ENCODE results near the gene HOXD11.

Gene HOXD11

GRCh38 chr2:176106581-176107539 lies at the start of gene HOXD11:
TSS of gene HOXD11 (plus strand) at chr2:176107280. CDS start at chr2:176107356, 76 bp downstream.
- peak; percentile 91 for DNase-seq

- DNase-seq: peak; percentile 37
Observed at GRCh38 chr2:176063958-176064357, 43.1 kb upstream of the HOXD11 start.

- no peak for DNase-seq
Observed at GRCh38 chr2:176066645-176067588, 40.2 kb upstream of the HOXD11 start.

DNA sequence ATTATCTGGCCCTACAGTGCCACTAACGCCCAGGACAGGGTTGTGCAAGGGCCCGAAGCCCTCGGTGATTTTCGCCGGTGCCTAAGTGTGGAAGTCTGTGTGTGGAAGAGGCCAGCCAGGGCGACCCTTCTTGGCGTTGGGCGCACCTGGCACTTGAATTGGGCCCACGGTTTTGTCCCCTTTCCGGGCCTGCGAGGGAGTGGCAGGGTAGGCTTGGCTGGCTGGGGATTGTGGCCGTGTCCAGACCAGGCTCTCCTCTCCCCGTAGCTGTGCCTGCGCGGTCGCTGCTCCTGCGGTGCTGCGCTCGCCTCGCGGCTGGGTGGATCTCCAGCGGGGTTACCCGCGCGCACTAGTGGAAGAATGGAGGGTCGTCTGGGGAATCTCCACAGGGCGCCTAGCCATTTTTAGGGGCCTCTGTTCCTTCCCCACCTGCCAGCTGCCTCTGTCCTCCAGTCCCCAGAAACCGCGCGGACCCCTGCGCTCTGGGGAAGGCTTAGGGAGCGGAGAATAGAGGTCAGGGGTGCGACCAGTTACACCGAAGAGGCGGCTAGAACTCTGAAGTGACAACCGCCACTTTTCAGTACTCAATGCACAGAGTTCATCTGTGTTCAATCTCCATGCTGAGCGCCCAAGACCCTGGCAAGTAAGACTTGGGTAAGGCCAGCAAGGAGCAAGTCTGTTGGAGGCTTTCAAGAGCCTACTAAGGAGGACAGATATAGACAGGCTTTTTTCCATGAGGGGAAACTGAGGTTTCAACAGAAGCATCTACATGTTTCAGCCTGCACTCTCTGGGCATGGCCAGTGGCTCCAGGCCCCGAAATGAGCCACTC lies 39.3 kb upstream of the HOXD11 start:
- DNase-seq: no peak

GRCh38 chr2:176068419-176068832 lies 38.7 kb upstream of the HOXD11 start:
- DNase-seq: no peak

GRCh38 chr2:176071330-176072291 lies 35.5 kb upstream of the HOXD11 start:
- DNase-seq: no peak

- DNase-seq: no peak
Observed at GRCh38 chr2:176072292-176072669, 34.8 kb upstream of the HOXD11 start.

DNA sequence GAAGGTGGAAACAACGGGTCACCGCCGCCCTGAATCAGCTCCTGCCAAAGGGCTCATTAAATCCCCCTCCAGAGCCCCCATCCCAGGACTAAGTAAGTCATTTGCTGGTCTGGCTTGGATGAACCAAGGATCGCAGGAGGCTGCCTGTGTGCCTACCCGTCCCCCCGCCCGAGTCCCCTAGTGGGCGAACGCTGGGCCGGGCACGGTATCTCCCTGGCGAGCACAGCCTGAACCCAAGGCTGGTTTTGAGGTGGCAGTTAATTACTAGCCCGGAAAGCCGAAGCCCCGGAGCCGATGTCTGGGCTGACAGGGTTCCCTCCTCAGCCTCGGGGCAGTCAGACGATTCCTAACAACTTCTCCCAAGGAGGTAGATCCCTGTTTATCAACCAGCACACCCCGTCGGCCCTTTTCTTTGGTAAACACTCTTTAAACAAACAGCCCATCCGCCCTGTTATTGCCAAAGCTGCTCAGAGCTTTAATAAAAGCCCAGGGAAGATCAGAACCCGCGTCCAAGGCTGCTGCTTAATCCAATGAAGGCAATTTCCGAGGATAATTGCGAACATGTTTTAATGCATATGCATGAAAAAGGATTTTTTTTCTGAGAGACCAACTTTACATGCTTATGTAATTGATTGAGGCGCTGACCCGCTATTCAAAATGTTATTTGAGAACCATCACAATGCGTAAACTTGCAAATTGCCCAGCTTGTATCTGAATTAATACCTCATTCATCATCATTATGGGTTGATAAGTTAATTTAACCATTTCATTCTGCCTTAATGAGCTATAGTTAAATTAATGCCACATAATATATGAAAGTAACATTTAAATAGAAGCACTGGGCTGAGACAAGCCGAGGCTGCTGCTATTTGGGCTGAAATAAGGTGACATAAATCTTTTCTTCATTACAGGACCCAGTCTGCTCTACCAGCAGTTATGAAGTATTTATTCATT lies 33.9 kb upstream of the HOXD11 start:
- DNase-seq: no peak

DNA sequence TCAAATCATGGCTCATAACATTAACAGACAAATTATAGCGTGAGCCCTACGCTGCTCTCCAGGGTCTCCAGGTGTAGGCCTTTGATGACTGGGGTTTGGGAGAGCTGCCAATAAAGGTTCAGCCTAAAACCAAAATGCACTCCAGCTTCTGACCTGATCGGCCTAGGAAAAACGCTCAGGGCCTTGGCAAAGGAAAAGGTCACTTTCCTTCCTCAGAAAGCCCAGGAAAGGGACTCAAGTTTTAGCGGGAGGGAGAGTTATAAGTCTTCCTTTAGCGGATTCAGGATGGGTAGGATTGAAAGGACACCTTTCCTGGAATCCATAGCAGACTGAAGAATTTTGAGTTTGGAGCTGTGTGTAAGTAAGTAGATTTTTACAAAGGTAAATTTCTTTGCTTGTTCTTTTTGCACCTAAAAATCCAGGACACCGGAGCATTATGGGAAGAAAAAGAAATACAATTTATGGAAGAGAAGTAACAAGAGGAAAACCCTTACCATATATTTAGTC lies 32.1 kb upstream of the HOXD11 start:
- peak; percentile 73 for DNase-seq

DNA sequence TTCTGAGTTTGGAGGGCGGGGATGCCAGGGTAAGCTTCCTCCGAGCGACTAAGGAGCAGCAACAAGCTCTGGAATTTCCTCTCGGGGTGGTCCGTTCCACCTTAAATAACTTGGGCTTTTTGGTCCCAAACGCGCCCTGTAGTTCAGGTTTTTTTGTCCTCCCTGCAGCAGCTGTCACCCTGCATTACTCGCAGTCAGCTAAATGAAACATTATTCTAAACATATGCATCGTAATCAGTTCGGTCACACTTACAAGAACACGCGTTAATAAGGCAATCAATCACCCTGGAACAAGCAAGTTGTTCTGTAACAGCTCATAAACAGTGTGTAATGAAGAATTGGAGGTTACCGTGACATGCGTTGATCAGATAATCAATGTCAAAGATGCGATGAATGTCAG lies 31.6 kb upstream of the HOXD11 start:
- no peak for DNase-seq

DNA sequence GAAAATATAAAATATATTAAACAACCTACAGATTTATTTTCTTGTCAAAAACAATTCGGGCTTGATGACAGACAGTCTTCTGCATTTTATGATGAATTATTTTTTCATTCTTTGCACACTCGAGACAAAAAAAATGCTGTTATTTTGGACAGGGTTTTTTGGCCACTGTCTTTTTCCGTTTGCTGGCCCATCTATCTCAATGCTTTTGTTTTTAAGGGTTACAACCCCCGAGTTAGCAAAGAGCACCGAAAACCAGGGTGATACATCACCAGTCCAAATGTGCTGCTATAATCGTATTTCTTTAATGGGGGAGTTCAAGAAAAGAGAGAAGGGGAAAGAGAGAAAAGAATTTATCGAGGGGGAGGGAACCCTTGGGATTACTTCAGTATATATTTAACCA lies 31.0 kb upstream of the HOXD11 start:
- DNase-seq: no peak

- DNase-seq: no peak
Observed at GRCh38 chr2:176076796-176077195, 30.3 kb upstream of the HOXD11 start.

DNA sequence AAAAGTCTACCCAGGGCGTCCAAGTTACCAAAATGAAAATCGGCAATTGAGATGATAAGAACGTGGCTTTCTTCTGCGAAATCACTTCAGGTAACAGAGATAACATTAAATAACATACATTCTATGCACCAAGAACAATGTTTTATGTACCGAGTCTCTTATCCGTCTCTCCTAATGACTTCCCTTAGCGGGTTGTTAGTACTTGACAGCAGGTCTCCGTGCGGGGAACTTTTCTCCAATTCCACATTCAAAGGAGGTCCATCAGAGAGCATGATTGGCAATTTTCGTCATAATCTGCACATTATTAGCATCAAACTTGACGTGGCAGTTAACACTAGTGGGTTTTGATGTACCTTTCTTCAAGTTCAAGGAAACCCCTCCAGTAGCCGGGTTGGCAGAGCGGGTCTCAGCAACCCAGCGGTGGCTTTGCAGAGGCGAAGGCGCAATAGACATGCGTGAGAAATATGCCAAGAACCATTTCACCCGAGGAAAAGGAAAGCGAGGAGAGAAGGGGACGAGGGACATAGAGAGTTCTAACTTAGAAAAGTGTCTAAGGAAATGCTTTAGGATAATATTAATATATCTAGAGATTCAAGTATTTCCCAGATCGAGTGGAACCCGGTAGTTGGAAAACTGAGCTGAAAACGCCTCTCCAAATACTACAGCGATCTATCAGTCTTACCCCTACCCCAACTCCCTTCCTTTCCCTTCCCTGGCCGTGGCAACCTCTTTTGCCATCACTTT lies 28.4 kb upstream of the HOXD11 start:
- no peak for DNase-seq

GRCh38 chr2:176079285-176079830 lies 27.7 kb upstream of the HOXD11 start:
- DNase-seq: no peak

- DNase-seq: peak; percentile 50
Observed at GRCh38 chr2:176079831-176080539, 27.1 kb upstream of the HOXD11 start.

- DNase-seq: no peak
Observed at GRCh38 chr2:176080540-176081375, 26.3 kb upstream of the HOXD11 start.

DNA sequence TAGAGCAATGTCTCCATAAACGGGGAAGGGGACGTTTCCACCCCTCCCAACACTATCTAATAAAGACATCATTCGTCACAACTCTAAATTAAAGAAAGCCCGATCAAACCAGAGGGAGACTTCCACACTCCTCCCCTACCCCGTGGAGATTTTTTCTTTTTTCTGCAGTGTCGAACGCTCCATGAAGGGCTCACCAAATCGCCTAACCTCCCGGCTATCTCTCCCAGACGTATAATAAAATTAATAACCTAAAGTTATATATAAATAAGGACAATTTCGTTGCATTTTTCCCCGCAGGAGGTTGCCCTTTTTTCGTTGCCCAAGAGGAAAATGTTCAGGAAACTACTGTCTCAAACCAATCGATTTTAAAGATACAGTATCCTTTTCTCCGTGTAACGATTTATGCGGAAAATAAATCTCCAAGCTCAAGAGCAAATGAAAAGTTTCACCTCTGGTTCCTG lies 25.7 kb upstream of the HOXD11 start:
- no peak for DNase-seq
